PFSK-1 (cell line): ENCODE measurements around the gene ABI1.

ENCODE experiments used
- REST ChIP-seq, 2 experiments: IDR thresholded peaks; 2 replicates each; pipeline versions ENCODE4 v1.6.1 to v1.8.0; 2011 to 2012; ENCODE audit warnings: low read depth in 2 of 2, low read length in 2 of 2, control low read depth in 1 of 2, inconsistent platforms in 1 of 2, mild to moderate bottlenecking in 1 of 2, moderate library complexity in 1 of 2; ENCODE audit not compliant: insufficient read depth in 1 of 2
- SIN3A ChIP-seq: IDR thresholded peaks from 2 replicates; pipeline ENCODE4 v1.6.1; 2012; ENCODE audit warnings: mild to moderate bottlenecking, low read length, moderate library complexity, borderline replicate concordance; ENCODE audit not compliant: insufficient read depth

GRCh38 chr10:26703096-26703495 lies 157.7 kb downstream of the ABI1 start:
- TF ChIP-seq REST (IDR thresholded peaks at IDR 0.05; ENCODE audit: insufficient read depth in 1 of 2, low read depth in 2 of 2, low read length in 2 of 2) (no peak), SIN3A (no peak)
